GM03348 (cell line): Measurements from ENCODE around the gene SLC35E3.

Source experiments
- DNase-seq: peaks from one replicate; pipeline ENCODE4 v3.0.0; 2012; ENCODE audit warnings: low spot score

Gene SLC35E3

GRCh38 chr12:68771223-68771925 is 25.4 kb downstream of the SLC35E3 start:
- DNase-seq: no peak

GRCh38 chr12:68772714-68773113 is 26.7 kb downstream of the SLC35E3 start:
- no peak for DNase-seq

- no peak for DNase-seq
Measured at GRCh38 chr12:68773582-68773981, 27.6 kb downstream of the SLC35E3 start.

DNA sequence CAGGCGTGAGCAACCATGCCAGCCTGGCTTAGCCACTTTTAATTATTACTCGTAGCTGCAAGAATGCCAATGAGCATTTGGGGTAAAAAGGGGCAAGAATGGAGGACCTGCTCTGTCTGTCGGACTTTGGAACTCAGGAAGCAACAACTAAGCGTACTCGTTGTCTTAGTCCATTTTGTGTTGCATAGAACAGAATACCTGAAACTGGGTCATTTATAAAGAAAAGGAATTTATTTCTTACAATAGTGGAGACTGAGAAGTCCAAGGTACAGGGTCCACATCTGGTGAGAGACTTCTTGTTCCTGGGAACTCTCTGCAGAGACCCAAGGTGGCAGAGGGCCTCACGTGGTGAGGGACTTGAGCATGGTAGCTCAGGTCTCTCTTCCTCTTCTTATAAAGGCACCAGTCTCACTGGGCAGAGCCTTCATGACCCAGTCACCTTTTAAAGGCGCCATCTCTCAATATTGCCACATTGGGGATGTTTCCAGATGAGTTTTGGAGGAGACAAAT is 29.2 kb downstream of the SLC35E3 start:
- no peak for DNase-seq

- DNase-seq: no peak
Measured at GRCh38 chr12:68776976-68777610, 31.1 kb downstream of the SLC35E3 start.

GRCh38 chr12:68779280-68779679 is 33.3 kb downstream of the SLC35E3 start:
- no peak for DNase-seq

GRCh38 chr12:68780731-68781130 is 34.8 kb downstream of the SLC35E3 start:
- DNase-seq: no peak

- no peak for DNase-seq
Measured at GRCh38 chr12:68781728-68782127, 35.8 kb downstream of the SLC35E3 start.

GRCh38 chr12:68784015-68784414 is 38.0 kb downstream of the SLC35E3 start:
- no peak for DNase-seq

DNA sequence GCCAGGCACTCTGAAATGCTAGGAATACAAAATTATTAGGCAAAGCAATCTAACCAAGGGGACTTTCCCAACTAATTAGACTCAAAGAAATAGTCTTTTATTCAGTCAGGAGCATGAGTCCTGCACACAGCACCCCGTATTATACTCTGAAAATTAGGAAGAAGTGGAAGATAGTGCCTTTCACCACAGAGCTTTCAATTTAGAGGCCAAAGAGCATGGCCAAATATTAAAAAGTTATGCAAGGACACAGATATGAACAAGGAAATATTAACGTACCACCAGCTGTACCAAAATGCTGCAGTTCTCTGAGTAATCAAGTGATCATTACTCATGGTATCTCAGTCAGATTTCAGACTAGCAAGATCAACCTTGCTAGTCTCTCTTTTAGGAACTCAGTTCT is 39.4 kb downstream of the SLC35E3 start:
- peak; percentile 48 for DNase-seq

- no peak for DNase-seq
Measured at GRCh38 chr12:68785823-68786222, 39.8 kb downstream of the SLC35E3 start.

GRCh38 chr12:68786929-68787328 is 41.0 kb downstream of the SLC35E3 start:
- no peak for DNase-seq

GRCh38 chr12:68788554-68789143 is 42.7 kb downstream of the SLC35E3 start:
- no peak for DNase-seq

GRCh38 chr12:68789144-68789878 is 43.3 kb downstream of the SLC35E3 start:
- DNase-seq: no peak

DNA sequence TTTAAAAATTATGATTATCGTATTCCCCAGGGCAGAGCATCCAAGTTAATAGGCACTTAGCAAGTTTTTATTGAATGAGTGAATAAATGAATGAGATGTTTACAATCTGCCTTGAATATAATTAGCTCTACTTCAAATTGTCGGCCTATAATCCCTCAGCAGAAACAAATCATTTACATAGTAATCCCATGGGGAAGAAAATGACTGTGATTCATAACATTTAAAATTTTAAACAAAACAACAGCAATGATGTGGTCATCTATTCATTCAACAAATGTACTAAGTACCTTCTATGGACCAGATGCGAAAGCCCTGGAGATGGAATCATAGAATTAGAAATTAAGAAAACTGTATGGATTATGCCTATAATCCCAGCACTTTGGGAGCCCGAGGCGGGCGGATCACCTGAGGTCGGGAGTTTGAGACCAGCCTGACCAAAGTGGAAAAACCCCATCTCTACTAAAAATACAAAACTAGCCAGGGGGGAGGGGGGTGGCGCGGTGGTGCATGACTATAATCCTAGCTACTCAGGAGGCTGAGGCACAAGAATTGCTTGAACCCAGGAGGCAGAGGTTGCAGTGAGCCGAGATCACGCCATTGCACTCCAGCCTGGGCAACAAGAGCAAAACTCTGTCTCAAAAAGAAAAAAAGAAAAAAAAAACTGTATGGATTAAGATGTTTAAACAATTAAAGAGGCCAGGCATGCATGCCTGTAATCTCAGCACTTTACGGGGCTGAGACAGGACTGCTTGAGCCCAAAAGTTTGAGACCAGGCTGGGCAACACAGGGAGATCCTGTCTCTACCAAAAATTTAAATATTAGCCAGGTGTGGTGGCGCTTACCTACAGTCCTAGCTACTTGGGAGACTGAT is 44.3 kb downstream of the SLC35E3 start:
- DNase-seq: no peak

- DNase-seq: no peak
Measured at GRCh38 chr12:68790952-68791234, 44.9 kb downstream of the SLC35E3 start.

- no peak for DNase-seq
Measured at GRCh38 chr12:68791897-68792481, 46.0 kb downstream of the SLC35E3 start.

- DNase-seq: peak; percentile 19
Measured at GRCh38 chr12:68792952-68793351, 47.0 kb downstream of the SLC35E3 start.

DNA sequence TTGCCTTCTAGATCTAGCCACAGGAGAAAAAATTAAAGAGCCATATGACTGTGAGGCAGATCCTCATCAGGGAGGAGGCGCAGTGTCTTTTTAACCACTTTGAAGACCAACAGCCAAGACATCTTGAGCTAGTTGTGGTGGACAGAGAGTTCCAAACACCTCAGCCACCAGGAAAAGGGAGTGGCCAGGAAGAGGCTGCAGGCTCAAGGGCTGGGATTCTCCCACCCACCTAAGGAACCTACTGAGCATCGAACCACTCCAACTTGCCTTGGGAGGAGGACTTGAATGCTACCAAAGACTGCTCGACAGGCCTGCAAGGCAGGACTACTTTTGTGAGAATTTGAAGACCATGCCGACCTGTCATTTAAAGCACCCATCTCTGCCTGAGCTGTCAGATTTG is 47.5 kb downstream of the SLC35E3 start:
- DNase-seq: no peak

DNA sequence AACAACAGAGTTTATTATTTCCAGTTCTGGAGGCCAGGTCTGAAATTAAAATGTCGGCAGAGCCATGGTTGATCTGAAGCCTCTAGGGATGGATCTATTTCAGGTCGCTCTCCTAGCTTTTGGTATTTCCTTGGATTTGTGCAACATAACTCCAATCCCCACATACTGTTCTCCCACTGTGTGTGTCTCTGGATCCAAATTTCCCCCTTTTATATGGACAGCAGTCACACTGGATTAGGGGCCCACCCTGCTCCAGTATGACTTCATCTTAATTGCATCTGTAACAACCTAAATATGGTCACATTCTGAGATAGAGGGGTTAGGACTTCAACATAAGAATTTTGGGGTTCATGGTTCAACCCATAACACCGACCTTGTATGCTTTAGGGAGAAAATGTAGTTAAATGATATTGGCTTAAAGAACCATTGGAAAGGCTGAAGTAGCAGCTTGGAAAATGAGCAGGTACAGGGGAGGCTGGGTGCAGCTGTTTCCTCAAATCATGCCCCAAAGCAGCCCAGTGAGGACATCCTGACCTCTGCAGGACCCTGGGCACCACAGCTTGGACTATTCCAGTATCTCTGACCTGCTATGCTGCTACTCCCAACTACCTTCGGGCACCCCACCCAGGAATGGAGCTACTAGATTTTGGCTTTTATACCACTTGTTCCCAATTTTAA is 48.1 kb downstream of the SLC35E3 start:
- DNase-seq: no peak
